ENCODE data around the gene ZC3H8. TPM values are rescaled to one million over a fixed set of nuclear protein-coding genes. Genes with fewer than 3 reads are reported as not detected.
A peak's percentile ranks its signal among the peaks of the same experiment; 100 is the strongest.

ZC3H8 gene
- total RNA-seq, 2 donors from 2014 or later, result 23.7 to 44.1 TPM

DNA sequence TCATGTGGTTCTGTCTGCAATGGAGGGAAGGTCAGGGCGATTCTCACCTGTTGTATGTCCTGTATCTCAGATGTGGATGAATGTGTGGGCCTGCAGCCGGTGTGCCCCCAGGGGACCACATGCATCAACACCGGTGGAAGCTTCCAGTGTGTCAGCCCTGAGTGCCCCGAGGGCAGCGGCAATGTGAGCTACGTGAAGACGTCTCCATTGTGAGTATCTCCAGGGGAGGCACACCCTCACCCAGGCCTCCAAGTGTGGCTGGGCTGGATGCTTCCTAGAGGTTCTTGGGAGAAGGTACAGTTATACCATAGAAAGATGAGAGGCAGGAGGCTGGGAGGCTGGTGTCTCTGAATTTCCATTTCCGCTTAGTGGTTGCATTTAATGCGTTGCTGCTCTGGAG is 69.7 kb downstream of the ZC3H8 start:
- no peak for DNase-seq (ENCODE audit: low spot score in 2 of 2)
- Mint-ChIP-seq H3K27ac (peak overlapping the region; percentile 66 to 96), H3K9me3 (peaks cover 0 to 4% of the 10 kb centered on the region in 2 donors), H3K36me3 (peaks cover 34 to 73% of the 10 kb centered on the region in 2 donors)
- ATAC-seq, result no peak

DNA sequence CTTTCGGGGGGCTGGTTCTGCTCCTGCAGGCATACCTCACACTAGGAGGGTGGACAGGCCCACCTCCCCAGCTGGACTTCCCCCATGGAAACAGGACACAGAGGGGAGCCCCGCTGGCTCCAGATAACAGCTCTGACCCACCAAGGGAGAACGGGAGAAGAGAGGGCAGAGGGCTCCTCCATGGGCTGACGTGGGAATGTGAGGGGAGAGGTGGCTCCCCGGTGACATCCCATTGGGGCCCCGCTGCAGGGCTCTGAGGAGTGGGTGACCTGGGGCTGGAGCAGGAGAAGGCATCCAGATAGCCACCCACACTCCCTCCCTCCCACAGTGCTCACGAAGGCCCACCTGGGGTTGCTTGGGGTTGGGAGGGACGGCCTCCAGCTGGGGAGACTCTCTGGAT is 70.7 kb downstream of the ZC3H8 start:
- ATAC-seq, result no peak
- Mint-ChIP-seq H3K36me3 (peaks cover 34 to 66% of the 10 kb centered on the region in 2 donors), H3K27ac (peak overlapping the region; percentile 93 to 99), H3K9me3 (peaks cover 0 to 4% of the 10 kb centered on the region in 2 donors)
- DNase-seq (ENCODE audit: low spot score in 2 of 2), result no peak

DNA sequence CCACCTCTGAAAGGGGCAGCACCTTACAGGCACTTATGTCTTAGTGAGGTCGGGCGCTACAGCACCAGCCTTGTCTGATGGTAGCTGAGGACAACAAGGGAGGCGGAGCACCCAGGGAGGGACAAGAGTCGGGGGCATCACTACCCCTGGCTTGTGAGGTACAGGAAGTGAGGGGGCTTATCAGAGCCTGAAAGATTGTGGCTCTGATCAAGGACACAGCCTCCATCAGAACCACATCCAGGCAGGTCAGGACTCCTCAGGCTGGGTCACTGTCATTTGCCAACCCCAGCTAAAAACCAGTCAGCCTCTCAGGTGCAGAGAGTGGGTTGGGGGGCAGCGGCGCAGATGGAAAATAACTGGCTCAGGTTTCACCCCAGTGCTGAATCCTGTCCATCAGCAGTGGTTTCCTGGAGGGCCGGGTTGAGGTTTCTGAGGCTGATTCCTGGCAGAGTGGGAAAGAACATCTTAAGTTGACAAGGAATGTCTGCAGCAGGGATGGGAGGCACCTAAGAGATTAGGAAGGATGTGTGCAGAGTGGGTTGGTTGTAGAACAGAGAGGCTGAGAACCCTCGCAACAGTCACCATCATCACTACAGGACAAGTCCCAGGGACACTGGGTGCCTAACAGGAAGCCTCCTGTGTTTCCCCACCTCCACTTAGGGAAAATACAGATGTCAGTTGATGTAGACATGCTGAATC is 71.4 kb downstream of the ZC3H8 start:
- H3K36me3 Mint-ChIP-seq, result peaks cover 34 to 64% of the 10 kb centered on the region in 2 donors
- peaks cover 0 to 4% of the 10 kb centered on the region in 2 donors for H3K9me3 Mint-ChIP-seq
- DNase-seq (ENCODE audit: low spot score in 2 of 2) (peak in 1 of 2 donors; percentile 66), ATAC-seq (peak in 1 of 2 donors; percentile 19)
- peak overlapping the region; percentile 93 to 99 for H3K27ac Mint-ChIP-seq

- DNase-seq (ENCODE audit: low spot score in 2 of 2), result peak; percentile 59 to 81
Measured at GRCh38 chr2:112182581-112183034, 72.2 kb downstream of the ZC3H8 start.

GRCh38 chr2:112181571-112182290 is 73.1 kb downstream of the ZC3H8 start:
- peak; percentile 28 to 80 for ATAC-seq
- H3K27ac Mint-ChIP-seq, result peak overlapping the region; percentile 93 to 99
- peaks cover 22 to 49% of the 10 kb centered on the region in 2 donors for H3K36me3 Mint-ChIP-seq
- peaks cover 0 to 4% of the 10 kb centered on the region in 2 donors for H3K9me3 Mint-ChIP-seq
- peak in 1 of 2 donors; percentile 72 for DNase-seq (ENCODE audit: low spot score in 2 of 2)

More at GRCh38 chr2:112182581-112183034, 72.2 kb downstream of the ZC3H8 start:
- Mint-ChIP-seq H3K9me3 (peaks cover 0 to 4% of the 10 kb centered on the region in 2 donors), H3K27ac (peak overlapping the region; percentile 93 to 99), H3K36me3 (peaks cover 31 to 57% of the 10 kb centered on the region in 2 donors)
- ATAC-seq, result peak; percentile 69 to 78

GRCh38 chr2:112175958-112176573 is 78.8 kb downstream of the ZC3H8 start:
- ATAC-seq, result no peak
- Mint-ChIP-seq H3K9me3 (no peaks in the 10 kb centered on the region), H3K27ac (no peak overlapping the region), H3K36me3 (peaks cover 0 to 16% of the 10 kb centered on the region in 2 donors)
- no peak for DNase-seq (ENCODE audit: low spot score in 2 of 2)

DNA sequence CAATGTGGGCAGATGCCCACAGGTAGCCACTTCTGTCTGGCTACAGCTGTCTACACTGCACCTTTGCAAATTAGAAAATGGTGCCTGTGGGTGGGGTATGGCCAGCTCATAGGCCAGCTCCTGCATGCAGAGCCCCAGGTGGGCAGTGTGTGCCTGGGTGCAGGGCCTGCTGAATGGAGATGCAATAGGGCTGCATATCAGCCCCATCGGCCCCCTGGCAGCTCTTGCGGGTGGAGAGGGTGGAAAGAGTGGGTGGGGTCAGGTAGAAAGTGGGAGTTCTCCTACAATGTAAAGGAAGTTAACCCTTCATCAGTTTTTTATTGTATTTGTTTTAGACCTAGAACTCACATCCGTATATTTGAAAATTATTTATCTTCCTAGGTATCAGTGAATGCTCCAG is 79.5 kb downstream of the ZC3H8 start:
- H3K36me3 Mint-ChIP-seq, result peaks cover 0 to 12% of the 10 kb centered on the region in 2 donors
- no peak for ATAC-seq
- H3K9me3 Mint-ChIP-seq, result no peaks in the 10 kb centered on the region
- H3K27ac Mint-ChIP-seq, result no peak overlapping the region
- DNase-seq (ENCODE audit: low spot score in 2 of 2), result no peak

GRCh38 chr2:112174383-112174782 is 80.5 kb downstream of the ZC3H8 start:
- peak in 1 of 2 donors; percentile 46 for ATAC-seq
- Mint-ChIP-seq H3K36me3 (peaks cover 0 to 7% of the 10 kb centered on the region in 2 donors), H3K27ac (no peak overlapping the region), H3K9me3 (no peaks in the 10 kb centered on the region)
- no peak for DNase-seq (ENCODE audit: low spot score in 2 of 2)

DNA sequence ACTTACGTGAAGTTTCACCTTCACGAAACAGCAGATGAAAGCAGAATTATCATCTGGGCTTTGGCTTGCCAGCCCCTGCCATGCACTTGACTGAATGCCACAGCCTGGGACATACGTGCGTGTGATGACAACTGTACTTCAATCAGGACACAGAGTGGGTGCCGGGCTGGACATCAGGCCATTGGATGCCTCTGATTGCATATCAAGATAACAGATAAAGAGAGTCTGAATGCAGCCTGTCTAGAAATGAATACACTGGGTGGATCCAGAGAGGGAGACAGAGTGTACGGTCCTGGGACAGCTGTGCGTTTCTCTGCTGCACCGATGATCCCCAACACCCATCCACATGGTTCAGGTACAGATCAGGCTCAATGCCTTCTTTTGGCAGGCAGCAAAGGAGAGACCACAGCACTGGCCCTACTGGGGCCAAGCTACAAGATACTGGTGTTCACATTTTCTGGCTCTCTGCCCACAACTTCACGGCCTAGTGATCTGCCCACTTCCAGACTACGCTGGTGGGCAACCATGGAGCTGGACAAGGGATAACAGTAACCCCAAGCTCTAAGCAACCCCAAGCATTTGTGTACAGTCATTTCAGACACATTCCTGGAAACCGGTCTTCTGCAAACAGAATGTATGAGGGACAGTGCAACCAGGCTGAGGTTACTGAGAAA is 81.1 kb downstream of the ZC3H8 start:
- Mint-ChIP-seq H3K27ac (no peak overlapping the region), H3K36me3 (peaks cover 0 to 5% of the 10 kb centered on the region in 2 donors), H3K9me3 (no peaks in the 10 kb centered on the region)
- ATAC-seq (peak; percentile 70 to 73), DNase-seq (ENCODE audit: low spot score in 2 of 2) (no peak)

DNA sequence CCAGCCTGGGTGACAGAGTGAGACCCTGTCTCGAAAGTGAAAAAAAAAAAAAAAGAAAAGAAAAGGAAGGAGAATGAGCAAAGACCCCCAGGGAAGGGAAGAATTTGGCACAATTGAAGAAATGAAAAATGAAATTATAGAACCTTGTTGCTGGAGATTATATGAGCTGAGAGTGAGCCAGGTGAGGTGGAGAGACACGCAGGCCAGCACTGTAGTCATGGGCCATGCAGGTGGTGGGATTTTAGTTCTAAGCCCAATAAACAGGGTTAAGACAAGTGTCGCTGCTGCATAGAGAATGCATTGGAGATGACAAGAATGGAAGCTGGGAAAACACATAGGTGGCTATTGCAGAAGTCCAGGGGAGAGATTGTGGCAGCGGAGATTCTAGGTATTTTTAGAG is 84.3 kb downstream of the ZC3H8 start:
- H3K36me3 Mint-ChIP-seq, result no peaks in the 10 kb centered on the region
- H3K9me3 Mint-ChIP-seq, result no peaks in the 10 kb centered on the region
- DNase-seq (ENCODE audit: low spot score in 2 of 2), result no peak

GRCh38 chr2:112168422-112169124 is 86.3 kb downstream of the ZC3H8 start:
- DNase-seq (ENCODE audit: low spot score in 2 of 2), result no peak
- Mint-ChIP-seq H3K9me3 (no peaks in the 10 kb centered on the region), H3K36me3 (no peaks in the 10 kb centered on the region), H3K27ac (no peak overlapping the region)
- no peak for ATAC-seq

More for the DNA sequence above, 84.3 kb downstream of the ZC3H8 start:
- no peak for ATAC-seq
- H3K27ac Mint-ChIP-seq, result peak overlapping the region in 1 of 2 donors; percentile 19

DNA sequence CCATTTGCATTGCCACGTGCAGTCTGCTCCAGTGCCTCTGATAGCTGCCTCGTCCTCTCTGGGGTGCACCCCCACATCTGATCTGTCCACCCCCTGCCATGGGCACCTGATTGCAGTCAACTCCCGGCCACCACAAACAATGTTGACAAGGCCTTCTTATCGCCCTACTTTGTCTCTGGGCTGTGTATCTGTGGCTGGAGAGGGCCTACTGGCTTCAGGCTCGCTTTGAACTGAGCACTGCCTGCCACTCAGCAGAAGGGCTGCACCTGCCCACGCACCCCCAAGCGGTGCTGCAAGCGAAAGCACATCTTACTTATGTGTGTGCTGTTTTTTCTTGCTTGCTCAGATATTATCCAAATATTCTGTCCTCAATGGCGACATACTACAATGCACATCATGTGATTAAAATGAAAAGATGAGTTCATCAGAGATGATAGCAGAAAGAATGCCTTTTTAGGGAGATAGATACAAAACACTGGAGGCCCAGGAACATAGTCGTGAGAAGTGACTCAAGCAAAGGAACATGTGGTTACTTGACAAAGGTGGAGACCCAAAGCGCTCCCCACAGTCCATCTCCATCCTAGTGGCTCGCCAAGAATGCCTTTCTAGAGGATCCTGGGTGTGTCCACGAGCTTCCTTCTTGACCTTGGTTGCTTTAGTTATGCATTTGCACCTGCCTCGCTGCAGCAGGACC is 87.9 kb downstream of the ZC3H8 start:
- Mint-ChIP-seq H3K36me3 (no peaks in the 10 kb centered on the region), H3K9me3 (no peaks in the 10 kb centered on the region), H3K27ac (peak overlapping the region in 1 of 2 donors; percentile 30)
- DNase-seq (ENCODE audit: low spot score in 2 of 2), result no peak
- peak; percentile 50 to 69 for ATAC-seq

DNA sequence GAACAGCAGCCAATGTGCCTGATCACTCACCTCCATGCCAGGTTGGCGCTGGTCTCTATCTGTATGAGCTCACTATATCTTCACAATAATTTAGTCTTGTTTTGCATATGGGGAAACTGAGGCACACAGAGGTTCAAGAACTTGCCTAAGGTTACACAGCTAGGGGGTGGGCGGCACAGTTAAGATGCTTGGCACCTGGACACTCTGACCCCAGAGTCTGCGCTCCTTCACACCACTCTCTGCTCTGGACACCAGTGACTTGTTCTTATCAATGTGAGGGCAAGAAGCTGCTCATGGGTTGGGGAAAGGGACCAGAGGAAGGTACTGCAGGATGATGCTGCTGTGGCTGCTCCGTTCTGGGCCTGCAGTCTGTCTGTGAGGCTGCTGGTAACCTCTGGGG is 89.5 kb downstream of the ZC3H8 start:
- no peak for ATAC-seq
- no peaks in the 10 kb centered on the region for H3K9me3 Mint-ChIP-seq
- H3K36me3 Mint-ChIP-seq, result no peaks in the 10 kb centered on the region
- peak in 1 of 2 donors; percentile 40 for DNase-seq (ENCODE audit: low spot score in 2 of 2)
- no peak overlapping the region for H3K27ac Mint-ChIP-seq

GRCh38 chr2:112164876-112165275 is 90.0 kb downstream of the ZC3H8 start:
- DNase-seq (ENCODE audit: low spot score in 2 of 2) (peak in 1 of 2 donors; percentile 39), ATAC-seq (no peak)
- H3K9me3 Mint-ChIP-seq, result no peaks in the 10 kb centered on the region
- no peak overlapping the region for H3K27ac Mint-ChIP-seq
- H3K36me3 Mint-ChIP-seq, result no peaks in the 10 kb centered on the region

GRCh38 chr2:112163541-112163981 is 91.3 kb downstream of the ZC3H8 start:
- ATAC-seq (no peak), DNase-seq (ENCODE audit: low spot score in 2 of 2) (no peak)
- no peaks in the 10 kb centered on the region for H3K9me3 Mint-ChIP-seq
- H3K36me3 Mint-ChIP-seq, result no peaks in the 10 kb centered on the region
- peak overlapping the region in 1 of 2 donors; percentile 26 for H3K27ac Mint-ChIP-seq
